Measurements from ENCODE around the gene COP1.

GRCh38 chr1:175901076-175901836 is 305.8 kb downstream of the COP1 start:
- no peak for TF ChIP-seq USF1 (IDR thresholded peaks at IDR 0.05; ENCODE audit: borderline replicate concordance, extremely low read length, insufficient read depth, low read depth, low read length)
- TF ChIP-seq ASH2L (IDR thresholded peaks at IDR 0.05; ENCODE audit: borderline replicate concordance, low read depth) = no peak
